BJ (cell line): ENCODE data around the gene TMEM18. TPM values are rescaled to one million over a fixed set of nuclear protein-coding genes. Genes with fewer than 3 reads are reported as not detected.

Experiments
- CTCF ChIA-PET: fragments of 350-600 bp; formaldehyde crosslinking; extraction: SDS; loops from one replicate; lab custom pipeline; 2021; ENCODE audit warnings: antibody characterized with exemption, inconsistent platforms; lab: Yijun Ruan, JAX
- POLR2A ChIA-PET: fragments of 300-600 bp; sonication (Branson Sonifier 250); formaldehyde crosslinking; extraction: SDS; loops from one replicate; lab custom pipeline; 2021; ENCODE audit warnings: antibody characterized with exemption; lab: Charles Lee
- DNase-seq: peaks from one replicate; pipeline ENCODE4 v3.0.0-alpha.2; 2011; ENCODE audit warnings: low read depth
- H3K27me3 ChIP-seq: 2 replicates; pipeline ENCODE4 v1.6.0; 2011; ENCODE audit warnings: low read length; ENCODE audit not compliant: control insufficient read depth, insufficient read depth
- H3K36me3 ChIP-seq: 2 replicates; pipeline ENCODE4 v1.5.1; 2011; ENCODE audit warnings: low read length; ENCODE audit not compliant: control insufficient read depth, insufficient read depth
- H3K4me3 ChIP-seq: 2 replicates; pipeline ENCODE4 v1.5.1; 2011; ENCODE audit warnings: low read depth, mild to moderate bottlenecking, control low read depth, low read length
- CTCF ChIP-seq: IDR thresholded peaks from 2 replicates; pipeline ENCODE4 v1.5.1; 2011; ENCODE audit warnings: low read depth, mild to moderate bottlenecking, control low read depth, inconsistent platforms, low read length, moderate library complexity; ENCODE audit not compliant: insufficient read depth
- polyA plus RNA-seq: library from polyadenylated mRNA; depleted of rRNA; stranded (reverse); fragments of >200 nt; gene quantifications from 2 replicates; pipeline ENCODE4 v1.2.3, GENCODE V29; 2011

TMEM18 gene
- polyA plus RNA-seq, 1 experiment: 17.9 TPM

- POLR2A ChIA-PET: no interaction called here
- H3K36me3 ChIP-seq: no peaks in the 10 kb centered on the region
- CTCF ChIA-PET: no interaction called here
- no peak overlapping the region for H3K4me3 ChIP-seq
- no peak for DNase-seq
- H3K27me3 ChIP-seq: no peaks in the 10 kb centered on the region
- TF ChIP-seq CTCF: no peak
These were observed 53.1 kb downstream of the TMEM18 start for GRCh38 chr2:624096-624495.

GRCh38 chr2:623130-623922 is 53.9 kb downstream of the TMEM18 start:
- no peak for TF ChIP-seq CTCF
- H3K36me3 ChIP-seq: no peaks in the 10 kb centered on the region
- POLR2A ChIA-PET: no interaction called here
- DNase-seq: no peak
- CTCF ChIA-PET: interaction anchor here (1.0 kb wide), 1 partner anchor 12 kb away, joined by 5 read pairs; no protein-coding TSS in a partner anchor
- H3K4me3 ChIP-seq: no peak overlapping the region
- H3K27me3 ChIP-seq: no peaks in the 10 kb centered on the region

GRCh38 chr2:622357-622756 is 54.8 kb downstream of the TMEM18 start:
- ChIA-PET POLR2A (no interaction called here), CTCF (interaction anchor here (0.7 kb wide), 1 partner anchor 14 kb away, joined by 3 read pairs; no protein-coding TSS in a partner anchor)
- no peak overlapping the region for H3K4me3 ChIP-seq
- no peak for DNase-seq
- H3K36me3 ChIP-seq: no peaks in the 10 kb centered on the region
- no peak for TF ChIP-seq CTCF
- no peaks in the 10 kb centered on the region for H3K27me3 ChIP-seq

GRCh38 chr2:621303-622099 is 55.7 kb downstream of the TMEM18 start:
- DNase-seq: no peak
- H3K27me3 ChIP-seq: no peaks in the 10 kb centered on the region
- ChIA-PET CTCF (no interaction called here), POLR2A (no interaction called here)
- H3K36me3 ChIP-seq: no peaks in the 10 kb centered on the region
- no peak for TF ChIP-seq CTCF
- no peak overlapping the region for H3K4me3 ChIP-seq
